ENCODE measurements around the gene NIM1K.
A peak's percentile ranks its signal among the peaks of the same experiment; 100 is the strongest.
"Not testable (repeated sequence)": the region's sequence is repeated elsewhere in the genome, so short reads cannot be mapped to it uniquely, and the experiment has no call there.

The NIM1K gene

DNA sequence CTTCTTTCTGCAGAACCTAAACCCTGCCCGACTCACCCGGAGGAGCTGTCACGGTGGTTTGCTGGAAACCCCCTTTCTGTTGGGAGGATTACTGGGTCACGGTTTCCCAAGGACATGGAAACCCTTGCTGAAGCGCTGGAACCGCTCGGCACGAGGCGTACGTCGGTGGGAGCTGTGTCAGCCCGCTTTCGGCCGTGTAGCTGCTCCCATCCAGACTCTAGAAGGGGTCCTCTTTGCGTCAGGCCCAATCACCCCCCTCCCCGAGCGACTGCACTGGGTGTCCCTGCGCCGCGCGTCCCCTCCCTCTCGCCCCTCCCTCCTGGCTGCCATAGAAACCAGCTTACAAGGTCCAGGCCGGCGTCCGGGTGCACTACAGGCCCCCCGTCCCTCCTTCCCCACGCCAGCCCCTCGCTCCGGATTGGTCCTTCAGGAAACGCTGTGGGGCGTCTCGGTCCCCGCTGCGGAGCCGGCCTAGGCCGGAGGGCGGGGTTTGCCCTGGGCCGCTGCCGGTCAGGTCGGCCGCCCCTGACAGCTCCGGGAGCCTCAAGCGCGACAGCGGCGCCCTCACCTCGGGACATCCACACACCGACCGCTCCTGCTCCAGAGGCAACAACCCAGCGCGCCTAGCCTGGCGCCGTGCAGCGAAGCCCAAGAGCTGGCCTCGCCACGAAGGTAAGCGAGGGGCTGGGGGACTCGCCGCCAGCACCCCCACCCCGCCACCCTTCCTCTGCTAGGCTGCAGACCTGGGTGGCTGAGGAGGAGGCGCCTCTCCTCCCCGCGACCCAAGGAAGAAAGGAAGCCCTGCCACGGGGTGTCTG is at the start of gene NIM1K:
NIM1K (plus strand) TSS at position 486 of the 818 bp plus-strand sequence. CDS start 53,551 bp downstream, outside the sequence.
- DNase-seq = peak; percentile 27

GRCh38 chr5:43145071-43145470 is 47.0 kb upstream of the NIM1K start:
- no peak for DNase-seq

DNA sequence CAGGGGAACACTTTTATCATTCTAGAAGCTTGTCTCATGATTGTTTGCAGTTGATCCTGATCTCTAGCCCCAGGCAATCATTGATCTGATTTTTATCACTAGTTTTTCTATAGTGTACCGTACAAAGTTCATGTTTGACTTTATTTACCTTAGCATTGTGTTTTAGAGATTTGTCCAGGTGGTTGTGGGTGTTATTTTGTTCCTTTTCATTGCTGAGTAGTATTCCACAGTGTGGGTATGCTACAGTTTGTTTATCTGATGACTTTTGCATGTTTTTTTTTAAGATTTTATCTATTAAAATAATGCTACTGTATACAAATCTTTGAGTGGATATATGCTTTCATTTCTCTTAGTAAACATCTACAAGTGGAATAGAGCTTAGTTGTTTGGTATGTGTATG is 45.1 kb upstream of the NIM1K start:
- DNase-seq = no peak

DNA sequence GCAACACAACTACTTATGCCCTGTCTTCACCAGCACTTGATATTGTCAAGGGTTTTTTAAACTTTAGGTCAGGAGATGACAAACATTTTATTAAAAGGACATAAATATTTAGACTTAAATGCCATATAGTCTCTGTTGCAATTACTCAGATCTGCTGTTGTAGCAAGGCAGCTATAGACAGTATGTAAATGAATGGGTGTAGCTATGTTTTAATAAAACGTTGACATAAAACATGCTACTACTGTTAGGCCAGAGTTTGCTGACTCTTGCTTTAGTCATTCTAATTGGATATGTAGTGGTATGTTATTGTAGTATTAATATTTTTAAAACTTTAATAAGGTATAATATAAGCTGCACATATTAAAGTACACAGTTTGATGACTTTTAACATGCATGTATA is 43.6 kb upstream of the NIM1K start:
- DNase-seq = no peak

DNA sequence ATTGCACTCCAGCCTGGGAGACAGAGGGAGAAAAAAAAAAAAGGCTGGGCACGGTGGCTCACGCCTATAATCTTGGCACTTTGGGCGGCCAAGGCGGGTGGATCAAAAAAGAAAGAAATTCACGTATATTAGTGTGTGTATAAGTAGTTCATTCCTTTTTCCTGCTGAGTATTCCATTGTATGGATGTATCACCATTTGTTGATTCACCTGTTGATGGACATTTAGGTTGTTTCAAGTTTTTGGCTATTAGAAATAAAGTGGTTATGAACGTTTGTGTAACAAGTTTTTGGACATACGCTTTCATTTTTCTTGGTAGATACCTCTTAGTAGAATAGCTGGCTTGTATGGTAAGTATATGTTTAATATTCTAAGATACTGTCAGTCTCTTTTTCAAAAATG is 42.8 kb upstream of the NIM1K start:
- DNase-seq = no peak

DNA sequence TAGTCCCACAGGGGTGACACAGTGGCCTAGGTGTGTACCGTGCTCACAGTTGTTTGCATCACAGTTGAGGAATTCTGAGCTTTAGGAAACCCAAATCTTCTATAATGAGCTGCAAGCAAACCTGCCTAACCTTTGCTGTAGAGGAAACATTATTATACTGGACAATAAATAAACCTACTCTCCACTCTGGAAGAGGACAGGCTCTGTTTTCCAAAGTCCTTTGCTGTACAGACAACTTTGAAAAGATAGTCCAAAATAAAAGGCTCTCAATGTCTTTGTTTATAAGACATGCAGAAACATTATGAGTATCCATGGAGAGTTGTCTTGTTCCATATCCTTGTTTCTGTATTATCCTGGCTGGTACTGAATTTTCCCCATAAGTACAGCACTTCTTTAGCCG is 42.0 kb upstream of the NIM1K start:
- DNase-seq = no peak

DNA sequence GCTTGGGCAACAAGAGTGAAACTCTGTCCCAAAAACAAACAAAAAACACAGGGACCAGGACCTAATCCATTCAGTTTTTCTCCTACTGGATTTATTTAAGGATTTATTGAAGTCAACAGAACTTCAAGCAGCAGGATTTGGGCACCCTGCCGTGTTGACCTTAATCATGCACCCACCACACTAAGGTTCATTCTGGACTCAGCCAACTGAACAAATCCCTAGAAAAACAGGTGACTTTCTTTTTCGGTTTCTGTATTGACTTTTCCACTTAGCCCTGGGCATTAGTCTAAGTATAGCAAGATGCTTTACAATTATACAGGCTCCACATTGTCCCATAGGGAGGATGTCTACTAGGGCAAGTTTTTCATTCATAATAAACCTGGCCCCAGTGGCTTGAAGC is 41.3 kb upstream of the NIM1K start:
- DNase-seq = no peak

DNA sequence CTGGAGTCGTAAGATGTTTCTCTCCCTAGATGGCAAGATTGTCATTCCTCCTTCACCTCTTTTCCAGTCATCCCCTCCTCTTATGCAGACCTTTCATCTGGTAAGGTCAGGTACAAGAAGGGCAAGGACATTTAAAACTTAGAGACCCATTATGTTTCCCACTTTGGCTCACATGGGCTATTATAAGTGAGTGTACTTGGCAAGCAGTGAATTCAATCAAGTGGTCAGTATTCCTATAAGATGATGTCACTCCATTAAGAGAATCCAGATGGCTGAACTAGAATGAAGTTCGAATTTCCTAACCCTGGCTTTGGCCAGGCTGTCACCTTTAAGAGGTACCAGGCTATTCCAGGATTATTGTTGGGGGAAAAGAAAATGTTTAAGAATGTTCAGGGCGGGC is 39.1 kb upstream of the NIM1K start:
- no peak for DNase-seq

- DNase-seq = no peak
Observed at GRCh38 chr5:43154469-43154868, 37.6 kb upstream of the NIM1K start.

GRCh38 chr5:43155394-43156096 is 36.5 kb upstream of the NIM1K start:
- DNase-seq = no peak

GRCh38 chr5:43156388-43156787 is 35.6 kb upstream of the NIM1K start:
- no peak for DNase-seq

- no peak for DNase-seq
Observed at GRCh38 chr5:43157068-43157467, 35.0 kb upstream of the NIM1K start.

- DNase-seq = no peak
Observed at GRCh38 chr5:43161244-43161643, 30.8 kb upstream of the NIM1K start.

- not testable (repeated sequence) for DNase-seq
Observed at GRCh38 chr5:43164801-43165200, 27.2 kb upstream of the NIM1K start.

DNA sequence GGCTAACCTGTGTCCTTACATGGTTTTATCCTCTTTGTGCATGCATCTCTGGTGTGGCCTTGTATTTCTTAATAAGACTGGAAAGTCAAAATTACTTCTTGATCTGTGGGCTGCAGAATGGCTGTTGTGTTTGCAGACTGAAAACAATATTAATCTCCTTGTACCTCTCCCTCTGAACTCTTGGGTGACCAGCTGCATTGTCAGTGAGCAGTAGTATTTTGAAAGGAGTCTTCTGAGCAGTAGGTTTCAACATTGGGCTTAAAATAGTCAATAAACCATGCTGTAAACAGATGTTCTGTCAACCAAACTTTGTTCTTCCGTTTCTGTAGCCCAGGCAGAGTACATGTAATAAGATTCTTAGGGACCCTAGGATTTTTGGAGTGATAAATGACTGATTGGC is 26.7 kb upstream of the NIM1K start:
- no peak for DNase-seq

DNA sequence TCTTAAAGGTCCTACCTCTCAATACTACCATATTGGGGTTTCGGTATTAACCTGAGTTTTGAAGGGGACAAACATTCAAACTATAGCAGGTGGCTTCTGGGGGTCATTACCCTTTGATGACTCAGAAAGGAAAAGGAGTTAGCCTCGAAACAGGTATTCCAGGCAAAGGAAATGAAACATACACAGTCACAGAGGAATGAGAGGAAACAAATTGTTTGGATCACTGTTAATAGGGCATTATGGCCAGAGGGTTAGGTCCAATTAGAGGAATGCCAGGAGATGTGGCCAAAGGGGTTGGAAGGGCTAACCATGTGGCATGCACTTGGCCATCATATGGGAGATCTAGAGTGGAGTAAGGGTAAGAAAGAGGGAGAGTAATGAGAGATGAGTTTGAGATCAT is 23.9 kb upstream of the NIM1K start:
- no peak for DNase-seq

- no peak for DNase-seq
Observed at GRCh38 chr5:43171451-43171850, 20.6 kb upstream of the NIM1K start.

- no peak for DNase-seq
Observed at GRCh38 chr5:43171926-43172325, 20.1 kb upstream of the NIM1K start.

DNA sequence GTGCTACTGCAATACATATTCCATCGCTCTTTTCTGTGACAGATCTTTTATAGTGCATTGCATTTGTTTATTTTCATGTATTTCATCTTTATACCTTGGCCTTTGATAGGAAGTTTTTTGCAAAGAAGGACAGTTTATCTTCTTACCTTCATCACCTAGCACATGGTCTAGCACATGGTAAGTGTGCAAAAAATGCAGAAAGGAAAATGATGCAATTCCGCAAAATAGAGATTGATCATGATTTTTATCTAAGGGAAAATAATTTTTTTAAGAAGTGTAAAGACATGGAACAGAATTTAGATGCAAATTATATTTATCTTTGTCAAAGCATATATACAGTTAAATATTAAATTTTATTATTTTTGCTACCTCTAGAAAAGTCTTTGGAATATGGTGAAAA is 19.2 kb upstream of the NIM1K start:
- DNase-seq = no peak

DNA sequence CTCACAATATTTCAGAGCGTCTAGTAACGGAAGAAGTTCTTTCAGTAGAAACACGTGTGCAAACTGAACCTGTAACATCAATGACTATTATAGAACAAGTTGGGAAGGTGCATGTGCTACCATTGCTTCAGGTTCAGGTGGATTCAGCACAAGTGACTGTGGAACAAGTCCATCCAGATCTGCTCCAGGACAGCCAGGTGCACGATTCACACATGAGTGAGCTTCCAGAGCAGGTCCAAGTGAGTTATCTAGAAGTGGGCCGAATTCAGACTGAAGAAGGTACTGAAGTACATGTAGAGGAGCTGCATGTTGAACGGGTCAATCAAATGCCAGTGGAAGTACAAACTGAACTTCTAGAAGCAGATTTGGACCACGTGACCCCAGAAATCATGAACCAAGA is 17.4 kb upstream of the NIM1K start:
- no peak for DNase-seq

GRCh38 chr5:43179836-43180235 is 12.2 kb upstream of the NIM1K start:
- no peak for DNase-seq

GRCh38 chr5:43182421-43182820 is 9.6 kb upstream of the NIM1K start:
- no peak for DNase-seq

GRCh38 chr5:43183101-43183500 is 8.9 kb upstream of the NIM1K start:
- not testable (repeated sequence) for DNase-seq
